GM19023 (cell line): ENCODE results near the gene RUNDC1.
"Not testable (repeated sequence)": the region's sequence is repeated elsewhere in the genome, so short reads cannot be mapped to it uniquely, and the experiment has no call there.

Experiments
- ATAC-seq: cut with Tn5 transposase; IDR thresholded peaks from one replicate; pipeline ENCODE4 v1.9.1; 2021; ENCODE audit warnings: mild to moderate bottlenecking, moderate library complexity; ENCODE audit not compliant: unreplicated experiment

Gene RUNDC1

GRCh38 chr17:42980274-42980765 is at the start of gene RUNDC1:
Gene RUNDC1 (plus strand): TSS chr17:42980565. CDS start chr17:42980577, 12 bp downstream.
- ATAC-seq, result peak; percentile 66

- ATAC-seq, result no peak
These were observed 42.4 kb upstream of the RUNDC1 start for GRCh38 chr17:42937712-42938596.

DNA sequence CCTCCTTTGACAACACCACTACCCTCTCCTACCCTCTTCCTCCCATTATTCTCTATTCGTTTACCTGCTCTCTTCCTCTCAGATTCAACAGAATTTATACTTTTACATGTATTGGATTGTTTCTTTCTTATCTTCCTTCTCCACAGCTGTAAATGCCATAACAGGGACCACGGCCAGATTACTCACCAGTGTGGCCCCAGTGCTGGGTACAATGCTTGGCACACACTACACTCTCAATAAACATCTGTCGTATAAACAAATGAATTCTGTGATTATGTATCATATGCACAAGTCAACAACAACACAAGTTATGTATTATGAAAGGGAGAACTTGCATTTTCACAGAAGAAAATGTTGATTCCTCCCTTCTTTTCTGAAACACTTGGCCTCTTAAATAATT is 36.2 kb upstream of the RUNDC1 start:
- no peak for ATAC-seq

DNA sequence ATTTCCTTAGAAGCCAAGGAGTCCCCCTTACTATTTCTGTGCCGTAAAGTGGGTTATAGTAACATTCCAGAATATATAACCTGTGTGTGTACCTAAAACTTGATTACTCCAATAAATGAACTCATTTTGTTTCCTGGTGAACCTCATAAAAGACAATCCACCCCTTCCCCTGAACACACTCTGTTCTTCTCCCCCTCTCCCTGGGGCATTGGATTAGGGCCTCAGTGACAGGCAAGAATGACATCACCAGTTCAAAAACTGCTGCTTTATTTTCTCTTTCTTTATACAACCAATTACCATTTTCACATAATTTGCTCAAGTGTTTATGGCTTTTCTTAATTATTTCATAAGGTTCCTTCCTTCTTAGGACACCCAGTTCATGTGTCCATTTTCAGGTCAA is 33.6 kb upstream of the RUNDC1 start:
- ATAC-seq, result no peak

- no peak for ATAC-seq
These were observed 30.2 kb upstream of the RUNDC1 start for GRCh38 chr17:42950044-42950783.

- ATAC-seq, result no peak
These were observed 26.7 kb upstream of the RUNDC1 start for GRCh38 chr17:42953669-42954068.

DNA sequence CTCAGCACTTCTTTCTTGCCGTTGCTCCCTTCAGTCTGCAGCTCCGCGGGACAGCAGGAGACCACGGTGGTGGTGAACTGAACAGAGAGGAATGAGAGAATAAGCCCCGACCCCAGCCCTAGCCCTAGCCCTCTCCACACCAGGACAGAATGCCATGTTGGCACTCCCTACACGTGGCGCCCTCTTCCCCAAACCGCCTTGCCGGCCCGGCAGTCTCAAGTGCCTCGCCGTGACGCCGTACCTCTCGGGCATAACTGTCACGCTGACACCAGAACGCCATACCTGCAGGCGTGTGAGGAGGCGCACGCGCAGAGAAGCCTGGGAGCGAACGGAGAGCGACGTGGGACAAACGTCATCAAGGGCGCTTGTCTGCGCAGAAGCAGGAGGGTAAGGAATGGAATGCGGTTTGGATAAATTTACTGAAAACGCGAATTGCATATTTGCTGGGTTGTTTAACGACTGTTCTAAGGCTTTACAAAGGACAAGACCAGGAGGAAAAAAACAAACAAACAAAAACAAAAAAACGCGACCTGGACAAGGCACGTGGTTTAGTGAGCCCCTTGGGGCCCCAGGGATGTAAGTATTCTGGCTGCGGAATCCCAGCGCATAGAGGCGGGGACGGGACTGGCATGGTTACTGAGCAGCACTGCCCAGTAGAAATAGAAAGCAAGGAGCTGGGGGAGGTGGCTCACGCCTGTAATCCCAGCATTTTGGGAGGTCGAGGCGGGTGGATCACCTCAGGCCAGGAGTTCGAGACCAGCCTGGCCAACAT is 16.0 kb upstream of the RUNDC1 start, which contains the start of gene AARSD1:
AARSD1 (minus strand) TSS at position 294 of the 772 bp plus-strand sequence; CDS start at position 280, 14 bp downstream.
- ATAC-seq, result peak; percentile 71

- no peak for ATAC-seq
These were observed 12.4 kb upstream of the RUNDC1 start for GRCh38 chr17:42967925-42968324.

GRCh38 chr17:42969001-42969581 is 11.3 kb upstream of the RUNDC1 start:
- no peak for ATAC-seq

DNA sequence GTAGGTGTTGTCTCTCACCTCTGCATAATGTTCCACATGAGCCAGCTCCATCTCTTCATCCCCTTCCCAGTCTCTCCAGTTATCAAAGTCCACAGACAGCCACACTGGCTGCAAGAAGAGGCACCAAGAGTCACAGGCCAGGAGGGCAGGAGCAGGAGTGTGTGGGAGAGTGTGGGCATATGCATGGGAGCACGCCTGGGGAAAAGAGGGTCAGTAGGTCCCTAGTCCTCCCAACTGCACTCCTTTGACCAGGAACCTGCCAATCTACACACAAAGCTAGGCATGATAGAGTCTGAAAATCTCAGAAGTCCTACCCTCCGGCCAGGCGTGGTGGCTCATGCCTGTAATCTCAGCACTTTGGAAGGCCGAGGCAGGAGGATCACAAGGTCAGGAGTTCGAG is 8.8 kb upstream of the RUNDC1 start:
- ATAC-seq, result no peak

GRCh38 chr17:42973323-42973722 is 7.0 kb upstream of the RUNDC1 start:
- not testable (repeated sequence) for ATAC-seq

DNA sequence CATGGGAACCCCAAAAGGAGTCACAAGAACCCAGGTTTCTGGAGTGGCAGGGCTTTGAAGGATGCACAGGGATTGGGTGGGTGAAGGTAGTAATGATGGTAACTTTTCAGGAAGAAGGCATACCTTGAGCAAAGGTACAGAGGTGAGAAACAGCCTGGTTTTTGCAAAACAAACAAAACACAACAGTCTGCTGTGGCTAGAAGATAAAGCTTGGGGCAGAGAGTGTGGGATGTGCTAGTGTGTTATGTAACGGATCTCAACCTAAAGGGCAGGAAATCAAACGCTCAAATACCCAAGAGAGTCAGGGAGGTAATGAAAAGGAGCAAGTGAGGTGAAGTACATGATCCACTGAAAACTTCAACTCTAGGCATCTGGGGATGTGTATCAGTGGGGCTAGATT is 5.1 kb upstream of the RUNDC1 start:
- ATAC-seq, result no peak

- ATAC-seq, result not testable (repeated sequence)
These were observed 4.7 kb upstream of the RUNDC1 start for GRCh38 chr17:42975701-42976100.

- ATAC-seq, result peak; percentile 34
These were observed 673 bp upstream of the RUNDC1 start, which contains the start of gene PTGES3L for GRCh38 chr17:42979511-42980273. Gene PTGES3L (minus strand): TSS chr17:42980080. CDS start chr17:42980053, 27 bp downstream.

DNA sequence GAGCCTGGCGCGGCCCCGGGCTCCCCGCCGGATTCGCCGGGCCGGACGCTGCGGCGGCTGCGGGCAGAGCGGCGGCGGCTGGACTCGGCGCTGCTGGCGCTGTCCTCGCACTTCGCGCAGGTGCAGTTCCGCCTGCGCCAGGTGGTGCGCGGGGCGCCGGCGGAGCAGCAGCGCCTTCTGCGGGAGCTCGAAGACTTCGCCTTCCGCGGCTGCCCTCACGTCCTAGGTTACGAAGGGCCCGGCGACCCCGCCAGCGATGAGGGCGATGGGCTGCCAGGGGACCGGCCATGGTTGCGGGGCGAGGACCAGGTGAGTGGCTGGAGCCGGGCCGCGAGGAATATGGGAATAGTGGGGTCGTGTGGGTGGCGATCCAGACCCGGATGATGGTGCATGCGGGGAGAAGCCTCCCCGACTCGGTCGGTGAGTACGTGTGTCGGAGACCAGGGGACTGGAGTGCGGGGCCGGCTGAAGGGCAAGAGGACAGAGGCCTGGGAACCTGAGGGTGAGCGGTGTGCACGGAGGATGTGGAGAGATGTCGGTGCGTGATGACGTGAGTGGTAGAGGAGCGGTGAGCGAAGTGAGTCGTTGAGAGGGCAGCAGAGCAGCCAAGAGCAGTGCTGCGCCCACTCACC is 517 bp downstream of the RUNDC1 start:
- peak; percentile 54 for ATAC-seq

DNA sequence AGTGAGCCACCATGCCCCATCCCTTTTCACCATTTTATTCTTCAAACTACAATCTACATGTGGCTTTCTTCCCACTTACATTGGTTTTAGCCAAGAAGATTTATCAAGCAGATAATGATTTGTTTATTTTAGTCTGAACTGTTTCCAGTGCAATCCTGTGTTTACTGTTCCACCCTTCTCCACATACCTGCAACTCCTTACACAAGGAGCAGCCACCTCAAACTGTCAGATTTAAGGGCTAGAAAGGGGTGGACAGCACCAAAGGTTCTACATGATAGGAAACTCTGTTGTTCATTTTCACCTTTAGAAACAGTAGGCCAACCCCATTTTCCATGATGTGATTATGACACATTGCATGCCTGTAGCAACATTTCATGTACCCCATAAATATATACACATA is 1.9 kb downstream of the RUNDC1 start:
- no peak for ATAC-seq

DNA sequence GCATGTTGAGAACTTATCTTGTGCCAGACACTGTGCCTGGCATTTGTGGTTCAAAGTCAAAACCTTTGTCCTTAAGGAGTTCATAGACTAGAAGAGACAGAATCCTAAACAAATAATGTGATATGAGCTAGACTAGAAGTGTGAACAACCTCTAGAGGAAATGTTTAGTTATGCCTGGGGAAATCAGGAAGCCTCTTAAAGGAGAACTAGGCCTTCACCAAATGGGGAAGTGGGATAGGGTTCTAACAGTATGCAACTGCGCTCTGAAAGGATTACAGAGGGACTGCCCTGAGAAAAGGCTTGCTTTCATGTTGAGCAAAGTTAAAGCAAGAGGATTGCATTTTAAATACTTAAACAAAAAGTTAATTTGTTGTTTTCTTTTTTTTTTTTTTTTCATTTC is 4.9 kb downstream of the RUNDC1 start:
- ATAC-seq, result no peak

DNA sequence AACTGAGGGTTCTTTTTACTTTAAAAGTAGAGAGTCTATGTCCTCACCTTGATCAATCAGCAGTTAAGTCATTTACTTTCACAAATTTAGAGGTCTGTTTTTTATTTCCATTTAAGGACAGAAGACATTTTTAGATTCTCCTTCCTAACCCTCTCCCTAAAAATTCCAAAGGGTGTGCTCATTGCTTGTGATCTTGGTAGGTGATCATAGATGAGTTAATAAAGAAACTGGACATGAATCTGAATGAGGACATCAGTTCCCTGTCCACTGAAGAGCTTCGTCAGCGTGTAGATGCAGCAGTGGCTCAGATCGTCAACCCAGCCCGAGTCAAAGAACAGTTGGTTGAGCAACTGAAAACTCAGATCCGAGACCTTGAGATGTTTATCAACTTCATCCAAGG is 8.8 kb downstream of the RUNDC1 start:
- ATAC-seq, result no peak
